IMR-90 (cell line): ENCODE results near the gene APOBEC3B. TPM values are rescaled to one million over a fixed set of nuclear protein-coding genes. Genes with fewer than 3 reads are reported as not detected.

Experiments used
- CEBPB ChIP-seq: IDR thresholded peaks from 2 replicates; pipeline ENCODE4 v1.6.1; 2012; ENCODE audit warnings: low read depth, low read length, improper control_type of control experiment
- CHD1 ChIP-seq: IDR thresholded peaks from 2 replicates; pipeline ENCODE4 v1.6.1; 2012; ENCODE audit warnings: low read depth, low read length, improper control_type of control experiment
- FOS ChIP-seq: fragments of 150-350 bp; IDR thresholded peaks from 2 replicates; pipeline ENCODE4 v1.6.1; 2016; ENCODE audit warnings: low read depth, low read length
- NFE2L2 ChIP-seq: fragments of 150-350 bp; IDR thresholded peaks from 2 replicates; pipeline ENCODE4 v1.6.1; 2016; ENCODE audit warnings: low read depth, mild to moderate bottlenecking, low read length
- RFX5 ChIP-seq: IDR thresholded peaks from 2 replicates; pipeline ENCODE4 v1.8.0; 2012; ENCODE audit warnings: low read depth, mild to moderate bottlenecking, low read length, moderate library complexity
- polyA plus RNA-seq, 3 experiments: library from polyadenylated mRNA; depleted of rRNA; stranded (reverse); fragments of >200 nt; gene quantifications; 2 replicates each; pipeline ENCODE4 v1.2.3, GENCODE V29; 2012; ENCODE audit warnings: low replicate concordance in 1 of 3
- total RNA-seq: library from RNA; depleted of rRNA; stranded (reverse); fragments of >200 nt; gene quantifications from 2 replicates; pipeline ENCODE4 v1.2.3, GENCODE V29; 2012
- TF ChIP-seq, protein P1 (sequence below): fragments of 150-350 bp; IDR thresholded peaks from 2 replicates; pipeline ENCODE4 v1.6.1; 2017; ENCODE audit warnings: mild to moderate bottlenecking, antibody characterized with exemption, low read length, low read depth

APOBEC3B gene
- total and polyA plus RNA-seq, 2 of the 4 experiments (the other 2 are of a cell fraction) = 17.6 to 34.2 TPM

DNA sequence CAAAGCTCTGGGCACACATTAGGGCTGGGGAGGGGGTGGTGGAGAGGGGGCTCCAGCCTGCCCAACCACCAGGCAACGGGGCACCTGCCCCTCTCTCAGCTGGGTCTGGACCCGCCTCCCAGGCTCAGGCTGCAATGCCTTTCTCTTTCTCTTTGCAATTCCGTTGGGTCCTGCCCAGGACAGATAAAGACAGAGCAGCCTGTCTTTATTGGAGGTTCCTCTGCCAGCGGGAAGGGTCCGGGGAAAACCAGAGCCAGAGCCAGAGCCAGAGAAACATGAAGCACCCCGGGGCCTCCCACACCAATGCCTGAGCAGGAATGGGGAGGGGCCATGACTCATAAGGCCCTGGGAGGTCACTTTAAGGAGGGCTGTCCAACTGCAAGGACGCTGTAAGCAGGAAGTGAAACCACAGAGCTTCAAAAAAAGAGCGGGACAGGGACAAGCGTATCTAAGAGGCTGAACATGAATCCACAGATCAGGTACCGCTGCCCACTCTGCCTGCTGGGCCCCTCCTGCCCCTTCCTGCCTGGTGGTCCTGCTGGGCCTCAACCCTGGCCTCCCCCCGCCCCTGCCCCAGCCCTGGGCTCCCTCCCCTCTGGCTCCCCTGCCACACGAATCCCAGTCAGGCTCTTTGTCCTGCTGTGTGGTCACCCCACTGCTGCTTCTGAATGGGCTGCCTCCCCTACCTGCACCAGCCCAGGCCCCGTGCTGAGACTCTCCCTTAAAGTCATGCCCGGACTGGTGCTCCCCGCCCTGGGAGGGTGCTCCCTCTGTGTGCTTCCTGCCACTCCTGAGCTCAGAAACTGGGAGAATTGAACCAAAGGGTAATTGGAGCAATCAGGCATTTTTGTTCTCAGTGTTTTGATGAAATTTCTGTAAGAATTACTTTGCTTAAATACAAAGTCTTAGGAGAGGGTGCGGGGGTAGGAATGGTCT, at the start of gene APOBEC3B (continued):
- TF ChIP-seq, protein P1, sequence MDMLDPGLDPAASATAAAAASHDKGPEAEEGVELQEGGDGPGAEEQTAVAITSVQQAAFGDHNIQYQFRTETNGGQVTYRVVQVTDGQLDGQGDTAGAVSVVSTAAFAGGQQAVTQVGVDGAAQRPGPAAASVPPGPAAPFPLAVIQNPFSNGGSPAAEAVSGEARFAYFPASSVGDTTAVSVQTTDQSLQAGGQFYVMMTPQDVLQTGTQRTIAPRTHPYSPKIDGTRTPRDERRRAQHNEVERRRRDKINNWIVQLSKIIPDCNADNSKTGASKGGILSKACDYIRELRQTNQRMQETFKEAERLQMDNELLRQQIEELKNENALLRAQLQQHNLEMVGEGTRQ = no peak
- TF ChIP-seq NFE2L2 (no peak), FOS (peak; percentile 86), CHD1 (no peak), RFX5 (no peak), CEBPB (no peak)
